ENCODE measurements around the gene CD2AP.

- TF ChIP-seq CTCF (IDR thresholded peaks at IDR 0.05) (no peak), POLR2A (IDR thresholded peaks at IDR 0.05) (no peak)
Observed at GRCh38 chr6:47439348-47439668, 38.3 kb upstream of the CD2AP start.
